Effector memory CD4-positive, alpha-beta T cell (primary cell): ENCODE results near the gene LCN6.
"Not testable (repeated sequence)": the region's sequence is repeated elsewhere in the genome, so short reads cannot be mapped to it uniquely, and the experiment has no call there.

Source experiments
- DNase-seq, 3 donors: peaks; one replicate each; pipeline ENCODE4 v3.0.0-alpha.2; 2020
- H3K27ac ChIP-seq: 2 replicates; pipeline ENCODE4 v1.7.0; 2013; ENCODE audit warnings: mild to moderate bottlenecking, low read length, moderate library complexity; ENCODE audit not compliant: insufficient read depth, poor library complexity, severe bottlenecking
- H3K27me3 ChIP-seq: replicated peaks from 2 replicates; pipeline ENCODE4 v1.7.0; 2013; ENCODE audit warnings: mild to moderate bottlenecking, low read length; ENCODE audit not compliant: insufficient read depth, control insufficient read depth, poor library complexity, severe bottlenecking
- H3K36me3 ChIP-seq: 2 replicates; pipeline ENCODE4 v1.7.0; 2013; ENCODE audit warnings: mild to moderate bottlenecking, low read length, moderate library complexity; ENCODE audit not compliant: control insufficient read depth, insufficient read depth
- H3K4me1 ChIP-seq: 2 replicates; pipeline ENCODE4 v1.7.0; 2013; ENCODE audit warnings: low read length, mild to moderate bottlenecking; ENCODE audit not compliant: control insufficient read depth, insufficient read depth, poor library complexity, severe bottlenecking
- H3K4me3 ChIP-seq: 2 replicates; pipeline ENCODE4 v1.7.0; 2013; ENCODE audit warnings: low read length, low read depth, mild to moderate bottlenecking; ENCODE audit not compliant: insufficient read depth, poor library complexity, severe bottlenecking
- H3K9me3 ChIP-seq: 2 replicates; pipeline ENCODE4 v1.7.0; 2013; ENCODE audit warnings: mild to moderate bottlenecking, low read length, moderate library complexity; ENCODE audit not compliant: control insufficient read depth
- total RNA-seq, 3 donors: gene quantifications; one replicate each; lab custom pipeline; 2026; lab: John Stamatoyannopoulos, UW

LCN6 gene
- 0 reads per million in 3 donors for total RNA-seq

- H3K27ac ChIP-seq: no peak within 1 kb of the TSS
- no peak for DNase-seq
- no peaks in the 10 kb centered on the region for H3K4me1 ChIP-seq
- no peak within 1 kb of the TSS for H3K4me3 ChIP-seq
- no peaks in the 10 kb centered on the region for H3K9me3 ChIP-seq
- H3K27me3 ChIP-seq: peaks cover 4% of the 10 kb centered on the region
- H3K36me3 ChIP-seq: no peaks in the 10 kb centered on the region
Measured at GRCh38 chr9:136748201-136748600, at the start of gene LCN6. TSS of gene LCN6 (minus strand) at chr9:136748525. CDS start at chr9:136748483, 42 bp downstream.

GRCh38 chr9:136796775-136797347 is 48.5 kb upstream of the LCN6 start:
- not testable (repeated sequence) for H3K9me3 ChIP-seq, DNase-seq, H3K27me3 ChIP-seq, H3K4me3 ChIP-seq, H3K27ac ChIP-seq, H3K36me3 ChIP-seq
- H3K4me1 ChIP-seq: peaks cover 30% of the 10 kb centered on the region

GRCh38 chr9:136796238-136796774 is 48.0 kb upstream of the LCN6 start, which contains the start of gene CCDC183:
TSS of gene CCDC183 (plus strand) at chr9:136796338. CDS start at chr9:136796398, 60 bp downstream.
- Histone ChIP-seq H3K4me1 (peaks cover 35% of the 10 kb centered on the region), H3K9me3 (no peaks in the 10 kb centered on the region), H3K27ac (no peak within 1 kb of the TSS), H3K4me3 (no peak within 1 kb of the TSS), H3K36me3 (peaks cover 5% of the 10 kb centered on the region), H3K27me3 (no peaks in the 10 kb centered on the region)
- no peak for DNase-seq

- Histone ChIP-seq H3K4me3 (no peak overlapping the region), H3K9me3 (no peaks in the 10 kb centered on the region), H3K27me3 (no peaks in the 10 kb centered on the region), H3K36me3 (peaks cover 5% of the 10 kb centered on the region), H3K27ac (no peak overlapping the region), H3K4me1 (peaks cover 27% of the 10 kb centered on the region)
- DNase-seq: no peak
Measured at GRCh38 chr9:136795000-136795348, 46.6 kb upstream of the LCN6 start.

GRCh38 chr9:136794281-136794999 is 46.1 kb upstream of the LCN6 start:
- peaks cover 5% of the 10 kb centered on the region for H3K36me3 ChIP-seq
- DNase-seq: no peak
- H3K4me3 ChIP-seq: no peak overlapping the region
- no peak overlapping the region for H3K27ac ChIP-seq
- H3K4me1 ChIP-seq: peaks cover 22% of the 10 kb centered on the region
- no peaks in the 10 kb centered on the region for H3K27me3 ChIP-seq
- no peaks in the 10 kb centered on the region for H3K9me3 ChIP-seq

- H3K4me3 ChIP-seq: no peak overlapping the region
- H3K9me3 ChIP-seq: no peaks in the 10 kb centered on the region
- H3K4me1 ChIP-seq: peaks cover 15% of the 10 kb centered on the region
- peaks cover 5% of the 10 kb centered on the region for H3K36me3 ChIP-seq
- H3K27me3 ChIP-seq: no peaks in the 10 kb centered on the region
- no peak for DNase-seq
- no peak overlapping the region for H3K27ac ChIP-seq
Measured at GRCh38 chr9:136793086-136793946, 45.0 kb upstream of the LCN6 start.

- Histone ChIP-seq H3K4me3 (peak overlapping the region; percentile 56), H3K27me3 (no peaks in the 10 kb centered on the region), H3K9me3 (no peaks in the 10 kb centered on the region), H3K36me3 (peaks cover 5% of the 10 kb centered on the region), H3K27ac (peak overlapping the region; percentile 31), H3K4me1 (peaks cover 19% of the 10 kb centered on the region)
- DNase-seq: no peak
Measured at GRCh38 chr9:136792321-136793085, 44.2 kb upstream of the LCN6 start.

- Histone ChIP-seq H3K27ac (peak overlapping the region; percentile 94), H3K4me3 (peak overlapping the region; percentile 56), H3K4me1 (peaks cover 20% of the 10 kb centered on the region), H3K36me3 (peaks cover 5% of the 10 kb centered on the region), H3K9me3 (no peaks in the 10 kb centered on the region), H3K27me3 (no peaks in the 10 kb centered on the region)
- DNase-seq: peak; percentile 58 to 61 (median 59)
Measured at GRCh38 chr9:136791516-136792276, 43.4 kb upstream of the LCN6 start.
